ENCODE data around the gene ZNF385A. TPM values are rescaled to one million over a fixed set of nuclear protein-coding genes. Genes with fewer than 3 reads are reported as not detected.

ZNF385A gene
- total and polyA plus RNA-seq, 2 of the 8 experiments (the other 6 are each of a cell fraction or from before 2014, with no cell fraction given): 5.2 to 14.3 TPM

- Histone ChIP-seq H2AK5ac (ENCODE audit: low read depth, low read length) (no peak overlapping the region), H3K23me2 (ENCODE audit: low read depth, low read length) (peaks cover 8% of the 10 kb centered on the region), H3K23ac (ENCODE audit: insufficient read length) (no peak overlapping the region), H2BK20ac (ENCODE audit: low read length) (no peak overlapping the region), H2BK120ac (replicated peaks; ENCODE audit: low read depth, low read length) (no peak overlapping the region), H3K4me1 (replicated peaks in 1 of 4; ENCODE audit: control insufficient read depth in 3 of 4, insufficient read depth in 4 of 4, low read length in 3 of 4) (peaks cover 0 to 11% (median 6%) of the 10 kb centered on the region in 4 experiments; a peak in 5 of 7 replicates), H3K4me3 (ENCODE audit: extremely low read depth in 1 of 4, insufficient read depth in 2 of 4, low read depth in 3 of 4, low read length in 4 of 4) (no peak overlapping the region), H3K18ac (ENCODE audit: extremely low read depth, low read length) (no peak overlapping the region), H3K56ac (replicated peaks; ENCODE audit: insufficient read length, low read depth, low read length) (no peak overlapping the region), H4K8ac (ENCODE audit: extremely low read depth, insufficient read depth, low read length) (no peak overlapping the region), H4K20me1 (replicated peaks in 1 of 2; ENCODE audit: control insufficient read depth in 1 of 2, insufficient read depth in 2 of 2, low read length in 2 of 2) (peaks cover 0 to 8% of the 10 kb centered on the region in 2 experiments), H2BK15ac (ENCODE audit: low read length) (no peak overlapping the region), H2AFZ (ENCODE audit: low read length) (no peak overlapping the region), H3K27me3 (replicated peaks in 1 of 4; ENCODE audit: control insufficient read depth in 3 of 4, extremely low read depth in 1 of 4, insufficient read depth in 3 of 4, low read length in 3 of 4) (peaks cover 0 to 16% (median 12%) of the 10 kb centered on the region in 4 experiments; a peak in 6 of 7 replicates), H2BK12ac (ENCODE audit: low read depth, low read length) (no peak overlapping the region), H3K4ac (replicated peaks; ENCODE audit: insufficient read length, low read depth, low read length) (no peak overlapping the region), H3K36me3 (ENCODE audit: control insufficient read depth in 2 of 4, insufficient read depth in 4 of 4, low read length in 3 of 4) (peaks cover 0 to 3% (median 2%) of the 10 kb centered on the region in 4 experiments; a peak in 3 of 8 replicates), H4K5ac (ENCODE audit: insufficient read length, low read depth, low read length) (no peak overlapping the region), H2BK5ac (ENCODE audit: low read depth, low read length) (no peak overlapping the region), H3K9ac (replicated peaks in 1 of 4; ENCODE audit: extremely low read depth in 1 of 4, low read depth in 3 of 4, low read length in 3 of 4) (no peak overlapping the region), H4K91ac (replicated peaks; ENCODE audit: insufficient read length, low read length) (no peak overlapping the region), H3K79me2 (ENCODE audit: control insufficient read depth in 1 of 2, insufficient read depth in 2 of 2, low read length in 2 of 2) (no peaks in the 10 kb centered on the region), H3K79me1 (ENCODE audit: low read depth, low read length) (no peaks in the 10 kb centered on the region), H3K14ac (ENCODE audit: insufficient read length) (no peak overlapping the region), H3K9me3 (ENCODE audit: insufficient read depth in 2 of 2, low read depth in 1 of 2, low read length in 1 of 2) (no peaks in the 10 kb centered on the region), H3K27ac (ENCODE audit: low read depth, low read length) (no peak overlapping the region), H3K4me2 (ENCODE audit: insufficient read depth in 1 of 2, low read depth in 2 of 2, low read length in 2 of 2) (no peak overlapping the region; a peak in 1 of 4 replicates)
- TF ChIP-seq FOSL1 (IDR thresholded peaks at IDR 0.05; ENCODE audit: insufficient read depth, low read depth, low read length) (no peak), SP1 (IDR thresholded peaks at IDR 0.05; ENCODE audit: low read depth, low read length) (no peak)
- POLR2A ChIA-PET (ENCODE audit: partially characterized antibody): interaction anchor here (0.9 to 1.8 kb wide), 7 partner anchors 8 to 91 kb away, joined by 3 to 18 read pairs (median 4); partner anchors contain the start of genes CBX5, HNRNPA1 and ZNF385A
- FAIRE-seq (no peak), DNase-seq (ENCODE audit: low read depth in 1 of 2, low spot score in 2 of 2) (no peak)
- 95% methylated on average over 5 of the region's 5 CpGs; no CpG with 5 or more reads in 1 of the 2 experiments for WGBS, 2 experiments (ENCODE audit: extremely low coverage in 1 of 2, insufficient coverage in 1 of 2, insufficient read length in 1 of 2, insufficient replicate concordance in 2 of 2, low coverage in 1 of 2, low lambda C conversion rate in 2 of 2, missing lambda C conversion rate in 1 of 2)
- CTCF ChIA-PET (ENCODE audit: partially characterized antibody): interaction anchor here (0.8 to 3.7 kb wide), 38 partner anchors 9 to 347 kb away, joined by 3 to 79 read pairs (median 6); partner anchors contain the start of genes CBX5, COPZ1 and HNRNPA1
Measured at GRCh38 chr12:54371328-54372112, 13.0 kb downstream of the ZNF385A start.
